ENCODE results near the gene POLD4.

Gene POLD4

GRCh38 chr11:67316882-67317204 is 36.5 kb downstream of the POLD4 start:
- DNase-seq (ENCODE audit: low read depth in 2 of 2) = no peak

DNA sequence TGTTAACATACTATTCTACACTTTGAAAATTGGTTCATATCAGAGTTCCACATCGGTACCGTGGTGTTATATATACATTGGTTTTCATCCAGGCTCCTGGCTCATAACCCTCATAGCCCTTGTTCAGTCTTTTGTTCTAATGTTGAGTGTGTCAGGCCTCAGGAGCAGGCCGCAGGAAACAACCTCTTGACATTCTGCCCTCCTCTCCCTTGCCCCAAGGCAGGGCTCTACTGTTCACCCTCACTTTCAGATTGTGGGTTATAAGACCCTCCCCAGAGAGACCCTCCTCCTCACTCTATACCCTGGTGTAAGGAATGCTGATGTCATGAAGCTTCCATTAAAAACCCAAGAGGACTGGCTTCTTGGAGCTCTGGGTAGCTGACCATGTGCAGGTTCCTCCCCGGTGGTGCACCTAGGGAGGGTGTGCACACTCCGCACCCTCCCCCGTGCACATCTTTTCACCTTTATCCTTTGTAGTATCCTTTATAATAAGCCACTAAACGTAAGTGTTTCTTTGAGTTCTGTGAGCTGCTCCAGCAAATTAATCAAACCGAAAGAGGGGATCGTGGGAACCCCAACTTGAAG is 37.9 kb downstream of the POLD4 start:
- no peak for DNase-seq (ENCODE audit: low read depth in 2 of 2)

GRCh38 chr11:67314218-67314617 is 39.1 kb downstream of the POLD4 start:
- no peak for DNase-seq (ENCODE audit: low read depth in 2 of 2)

DNA sequence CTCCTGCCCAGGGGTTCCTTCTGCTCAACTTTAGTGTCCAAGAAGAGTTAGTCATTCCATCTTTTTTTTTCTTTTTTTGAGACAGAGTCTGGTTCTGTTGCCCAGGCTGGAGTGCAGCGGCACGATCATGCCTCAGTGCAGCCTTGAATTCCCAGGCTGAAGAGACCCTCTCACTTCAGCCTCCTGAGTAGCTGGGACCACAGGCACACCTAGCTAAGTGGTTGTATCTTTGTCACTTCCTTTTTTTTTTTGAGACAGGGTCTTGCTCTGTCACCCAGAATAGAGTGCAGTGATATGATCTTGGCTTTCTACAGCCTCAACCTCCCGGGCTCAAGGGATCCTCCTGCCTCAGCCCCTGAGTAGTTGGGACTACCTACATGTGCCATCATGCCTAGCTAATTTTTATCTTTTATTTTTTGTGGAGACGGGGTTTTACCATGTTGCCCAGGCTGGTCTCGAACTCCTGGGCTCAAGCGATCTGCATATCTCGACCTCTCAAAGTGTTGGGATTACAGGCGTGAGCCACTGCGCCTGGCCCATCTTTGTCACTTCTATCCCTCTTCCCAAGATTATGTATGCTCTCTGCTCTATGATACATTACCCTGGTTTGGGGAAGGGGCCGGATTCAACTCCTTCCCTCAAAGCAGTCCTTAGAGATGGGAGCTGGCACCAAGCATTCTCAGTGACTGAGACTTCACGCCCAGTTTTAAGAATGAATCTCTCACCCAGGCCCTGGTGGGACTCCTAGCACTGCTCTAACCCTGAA is 40.0 kb downstream of the POLD4 start:
- DNase-seq (ENCODE audit: low read depth in 2 of 2) = no peak

DNA sequence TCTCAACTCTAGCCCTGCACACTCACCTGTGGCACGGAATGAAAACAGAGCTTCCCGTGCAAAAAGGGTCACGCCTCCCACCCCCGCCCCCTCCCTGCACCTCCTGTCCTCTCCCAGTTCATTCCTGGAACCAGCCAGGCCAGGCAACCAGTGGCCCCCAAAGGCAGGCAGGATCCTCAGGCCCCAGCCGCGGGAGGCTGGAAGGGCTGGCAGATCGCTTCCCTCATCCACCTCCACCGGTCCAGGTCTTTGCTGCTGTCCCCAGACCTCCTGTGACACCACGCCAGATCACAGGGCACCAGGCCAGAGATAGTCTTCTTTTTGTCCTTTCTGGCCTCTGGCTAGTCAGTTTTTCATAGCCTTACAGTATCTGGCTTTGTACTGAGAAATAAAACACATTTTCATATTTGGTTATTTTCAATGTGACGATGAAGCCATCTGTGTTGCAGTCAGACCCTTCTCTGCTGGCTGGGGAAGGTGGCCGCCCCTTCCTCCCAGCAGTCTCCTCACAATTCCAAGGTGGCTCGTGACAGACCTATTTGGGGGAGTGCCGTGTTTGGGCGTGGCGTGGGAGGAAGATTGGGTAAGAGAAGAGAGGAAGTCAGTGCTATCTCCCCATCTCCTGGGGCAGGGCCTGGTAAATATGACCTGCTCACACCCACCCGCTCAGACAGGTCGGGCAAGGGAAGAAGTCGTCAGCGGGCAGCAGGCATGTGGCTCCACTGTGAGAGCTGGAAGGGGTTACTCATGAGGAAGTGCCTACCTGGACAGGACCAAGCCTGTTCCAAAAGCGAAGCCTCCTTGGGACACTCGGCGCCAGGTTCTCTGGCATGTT is 40.9 kb downstream of the POLD4 start:
- DNase-seq (ENCODE audit: low read depth in 2 of 2) = no peak

DNA sequence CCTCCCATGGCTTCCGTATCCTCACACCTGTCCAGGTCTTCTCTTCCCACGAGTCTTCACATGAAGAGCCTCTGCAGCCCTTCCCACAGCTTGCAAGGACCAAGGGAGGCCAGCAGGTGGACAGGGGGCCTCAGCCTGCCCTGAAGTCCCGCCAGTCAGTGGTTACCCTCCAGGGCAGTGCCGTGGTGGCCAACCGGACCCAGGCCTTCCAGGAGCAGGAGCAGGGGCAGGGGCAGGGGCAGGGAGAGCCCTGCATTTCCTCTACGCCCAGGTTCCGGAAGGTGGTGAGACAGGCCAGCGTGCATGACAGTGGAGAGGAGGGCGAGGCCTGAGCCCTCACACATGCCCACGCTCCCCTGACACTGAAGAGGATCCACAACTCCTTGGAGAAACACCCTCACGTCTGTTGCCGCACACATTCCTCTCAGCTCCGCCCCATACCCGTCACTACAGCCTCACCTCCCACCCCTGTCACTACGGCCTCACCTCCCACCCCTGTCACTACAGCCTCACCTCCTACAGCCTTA is 41.7 kb downstream of the POLD4 start:
- no peak for DNase-seq (ENCODE audit: low read depth in 2 of 2)

GRCh38 chr11:67311051-67311555 is 42.2 kb downstream of the POLD4 start:
- DNase-seq (ENCODE audit: low read depth in 2 of 2) = no peak

DNA sequence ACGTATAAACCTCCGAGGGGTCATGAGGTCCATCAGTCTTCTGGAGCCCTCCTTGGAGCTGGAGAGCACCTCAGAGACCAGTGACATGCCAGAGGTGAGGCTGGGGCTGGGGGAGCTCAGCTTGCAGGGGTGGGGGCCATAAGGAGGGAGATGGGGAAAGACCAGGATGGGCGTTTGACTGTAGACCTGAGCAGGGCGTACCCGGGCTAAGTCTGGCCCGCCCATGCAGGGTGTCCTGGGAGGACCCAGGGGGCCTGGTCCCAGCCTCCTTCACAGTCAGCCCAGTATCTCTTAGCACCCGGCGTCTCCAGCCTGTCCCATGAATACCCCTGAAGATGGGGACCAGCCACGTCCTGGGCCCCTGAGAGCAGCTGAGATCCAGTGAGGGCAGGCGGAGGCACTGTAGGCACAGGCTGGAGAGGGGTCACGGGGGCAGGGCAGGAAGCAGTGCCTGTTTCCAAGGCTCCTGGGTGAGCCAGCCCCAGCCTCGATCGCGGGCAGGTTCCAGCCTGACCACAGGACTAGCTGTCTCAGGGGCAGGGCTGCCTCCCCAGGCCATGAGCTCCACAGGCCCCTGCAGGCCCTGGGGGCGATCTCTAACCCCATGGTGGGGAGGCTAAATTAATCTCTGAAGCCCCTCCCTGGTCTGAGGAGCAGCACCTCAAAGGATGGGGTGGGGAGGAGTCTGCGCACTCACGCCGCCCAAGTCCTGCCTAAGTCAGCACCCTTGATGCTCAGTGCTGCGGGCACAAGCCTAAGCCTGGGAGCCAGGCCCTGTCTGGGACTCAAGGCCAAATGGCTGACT is 42.9 kb downstream of the POLD4 start:
- no peak for DNase-seq (ENCODE audit: low read depth in 2 of 2)

- DNase-seq (ENCODE audit: low read depth in 2 of 2) = no peak
Observed at GRCh38 chr11:67309661-67310061, 43.7 kb downstream of the POLD4 start.

DNA sequence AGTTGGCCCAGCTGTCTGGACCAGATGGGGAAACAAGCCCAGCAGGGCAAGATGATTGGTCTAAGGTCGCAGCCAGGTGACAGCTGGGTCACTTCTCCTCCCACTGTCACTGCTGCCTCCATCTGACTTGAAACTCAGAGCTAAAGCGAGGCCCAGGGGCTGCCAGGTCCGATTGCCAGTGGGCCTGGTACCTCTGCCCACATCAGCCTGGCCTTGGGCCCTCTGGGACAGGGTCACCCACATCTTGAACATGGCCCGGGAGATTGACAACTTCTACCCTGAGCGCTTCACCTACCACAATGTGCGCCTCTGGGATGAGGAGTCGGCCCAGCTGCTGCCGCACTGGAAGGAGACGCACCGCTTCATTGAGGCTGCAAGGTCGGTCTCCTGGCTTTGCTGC is 44.2 kb downstream of the POLD4 start:
- DNase-seq (ENCODE audit: low read depth in 2 of 2) = no peak

DNA sequence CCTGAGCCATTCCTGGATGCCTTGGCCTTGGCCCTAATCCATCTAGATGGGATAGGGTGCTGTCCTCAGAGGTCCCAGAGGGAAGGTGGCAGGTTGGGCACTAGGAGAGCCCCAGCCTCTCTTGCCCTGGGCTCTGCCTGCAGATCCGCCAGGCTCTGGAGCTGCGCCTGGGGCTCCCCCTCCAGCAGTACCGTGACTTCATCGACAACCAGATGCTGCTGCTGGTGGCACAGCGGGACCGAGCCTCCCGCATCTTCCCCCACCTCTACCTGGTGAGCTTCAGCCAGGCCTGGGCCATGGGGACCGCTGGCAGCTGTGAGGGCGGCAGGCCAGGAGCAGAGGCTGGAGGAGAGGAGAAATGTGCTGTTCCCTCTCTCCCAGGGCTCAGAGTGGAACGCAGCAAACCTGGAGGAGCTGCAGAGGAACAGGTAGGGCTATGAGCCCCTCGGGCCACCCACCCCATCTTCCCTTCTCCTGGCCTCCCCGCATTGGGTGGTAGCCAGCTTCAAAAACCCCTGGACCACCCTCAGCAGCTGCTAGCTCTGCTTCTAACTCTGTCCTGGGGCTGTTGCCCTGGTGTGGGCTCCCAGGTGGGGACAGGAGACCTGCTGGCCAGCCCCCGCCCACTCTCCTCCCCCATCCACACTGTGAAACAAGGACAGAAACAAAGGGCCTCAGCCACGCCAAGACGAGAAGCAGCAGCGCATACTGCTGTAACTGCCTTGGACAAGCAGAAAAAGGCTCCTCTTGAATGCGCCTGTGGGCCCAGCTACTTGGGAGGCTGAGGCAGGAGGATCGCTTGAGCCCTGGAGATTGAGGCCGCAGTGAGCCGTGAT is 45.1 kb downstream of the POLD4 start:
- DNase-seq (ENCODE audit: low read depth in 2 of 2) = no peak

GRCh38 chr11:67307545-67308001 is 45.8 kb downstream of the POLD4 start:
- no peak for DNase-seq (ENCODE audit: low read depth in 2 of 2)

- no peak for DNase-seq (ENCODE audit: low read depth in 2 of 2)
Observed at GRCh38 chr11:67306769-67307544, 46.4 kb downstream of the POLD4 start.

DNA sequence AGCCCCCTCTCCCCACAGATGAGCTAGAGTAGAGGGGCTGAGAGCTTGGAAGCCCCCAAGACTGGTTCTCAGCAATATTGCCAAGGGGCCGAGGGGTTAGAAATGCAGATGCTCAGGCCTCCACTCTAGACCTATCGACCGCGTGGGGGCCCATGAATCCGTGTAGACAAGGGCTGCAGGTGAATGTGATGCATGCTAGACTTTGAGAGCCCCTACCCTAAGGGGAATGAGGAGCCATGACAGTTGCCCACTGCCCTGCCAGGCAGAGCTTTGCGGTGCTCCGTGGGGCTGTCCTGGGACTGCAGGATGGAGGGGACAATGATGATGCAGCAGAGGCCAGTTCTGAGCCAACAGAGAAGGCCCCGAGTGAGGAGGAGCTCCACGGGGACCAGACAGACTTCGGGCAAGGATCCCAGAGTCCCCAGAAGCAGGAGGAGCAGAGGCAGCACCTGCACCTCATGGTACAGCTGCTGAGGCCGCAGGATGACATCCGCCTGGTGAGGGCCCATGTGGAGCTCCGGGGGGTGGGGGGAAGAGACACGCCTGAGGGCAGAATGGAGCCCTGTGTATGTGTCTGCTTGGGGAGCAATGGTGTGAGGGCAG is 48.7 kb downstream of the POLD4 start:
- DNase-seq (ENCODE audit: low read depth in 2 of 2) = no peak

- DNase-seq (ENCODE audit: low read depth in 2 of 2) = no peak
Observed at GRCh38 chr11:67303835-67304411, 49.4 kb downstream of the POLD4 start.

DNA sequence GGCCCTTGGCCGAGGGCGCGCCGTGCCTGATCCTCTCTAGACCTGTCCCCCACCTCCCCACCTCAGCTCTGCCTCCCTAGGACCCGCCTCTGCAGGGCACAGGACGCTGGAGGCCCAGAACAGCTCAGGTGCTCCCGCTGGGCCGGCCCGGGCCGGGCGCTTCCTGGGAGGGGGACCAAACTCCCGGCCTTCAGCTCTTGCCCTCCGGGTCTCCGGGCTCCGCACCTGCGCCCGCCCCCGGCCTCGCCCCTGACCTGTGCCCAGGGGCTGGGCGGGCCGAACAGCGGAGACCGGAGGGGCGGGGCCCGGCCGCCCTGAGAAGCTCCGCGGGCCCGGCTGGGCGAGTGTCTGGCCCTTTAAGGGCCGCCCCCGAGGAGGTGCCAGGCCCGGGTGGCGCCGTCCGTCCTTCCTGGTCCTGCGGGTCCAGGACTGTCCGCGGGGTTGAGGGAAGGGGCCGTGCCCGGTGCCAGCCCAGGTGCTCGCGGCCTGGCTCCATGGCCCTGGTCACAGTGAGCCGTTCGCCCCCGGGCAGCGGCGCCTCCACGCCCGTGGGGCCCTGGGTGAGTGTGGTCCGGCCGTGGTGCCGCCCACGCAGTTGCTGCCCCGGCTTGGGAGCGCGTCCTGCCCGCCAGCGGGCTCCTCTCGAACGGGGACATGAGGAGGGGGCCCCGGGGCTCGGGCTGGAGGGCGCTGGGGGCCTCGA is 50.1 kb downstream of the POLD4 start, which contains the start of gene SSH3:
TSS of gene SSH3 (plus strand) at position 399 of the 703 bp plus-strand sequence. CDS start at position 495, 96 bp downstream.
- no peak for DNase-seq (ENCODE audit: low read depth in 2 of 2)

DNA sequence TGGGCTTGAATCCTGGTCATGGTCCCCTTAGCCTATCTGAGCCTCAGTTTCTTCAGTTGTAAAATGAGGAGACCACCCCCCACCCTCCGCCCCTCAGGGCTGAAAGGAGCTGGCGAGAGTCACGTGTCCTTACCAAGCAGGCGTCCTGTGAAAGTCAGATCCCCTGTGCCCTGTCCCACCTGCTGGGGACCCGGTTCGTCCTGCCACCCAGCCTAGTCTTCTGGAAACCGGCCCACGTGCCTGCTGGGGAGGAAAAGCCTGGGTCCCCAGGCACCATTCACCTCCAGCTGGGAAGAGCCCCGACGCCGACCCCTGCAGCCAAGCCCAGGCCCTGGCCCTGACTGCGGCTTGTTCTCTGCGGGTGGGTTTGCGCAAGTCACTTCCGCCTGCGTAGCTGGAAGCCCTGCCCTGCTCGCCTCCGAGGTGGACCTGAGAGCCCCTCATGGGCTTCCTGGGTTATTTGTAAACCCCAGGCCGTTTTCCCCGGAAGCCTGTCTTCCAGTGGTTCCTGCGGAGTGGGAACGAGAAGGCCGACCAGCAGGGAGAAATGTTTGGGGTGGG is 50.7 kb downstream of the POLD4 start:
- no peak for DNase-seq (ENCODE audit: low read depth in 2 of 2)

- DNase-seq (ENCODE audit: low read depth in 2 of 2) = no peak
Observed at GRCh38 chr11:67301951-67302516, 51.3 kb downstream of the POLD4 start.

Measured in fibroblast of skin of left biceps (primary cell).